Activated naive CD8-positive, alpha-beta T cell (primary cell): ENCODE data around the gene SS18.

Experiments used
- H3K27ac Mint-ChIP-seq: one replicate; pipeline ENCODE4 v1.8.0; 2021; ENCODE audit warnings: mixed read lengths
- H3K27me3 Mint-ChIP-seq: one replicate; pipeline ENCODE4 v1.8.0; 2021; ENCODE audit warnings: mixed read lengths
- H3K36me3 Mint-ChIP-seq: one replicate; pipeline ENCODE4 v1.8.0; 2021; ENCODE audit warnings: mixed read lengths
- H3K4me1 Mint-ChIP-seq: one replicate; pipeline ENCODE4 v1.8.0; 2021; ENCODE audit warnings: low read depth, mixed read lengths
- H3K4me3 Mint-ChIP-seq: one replicate; pipeline ENCODE4 v1.8.0; 2021; ENCODE audit warnings: mild to moderate bottlenecking, mixed read lengths
- H3K9me3 Mint-ChIP-seq: one replicate; pipeline ENCODE4 v1.8.0; 2021; ENCODE audit warnings: low read depth, mixed read lengths

Gene SS18

GRCh38 chr18:26046419-26047077 lies 43.9 kb downstream of the SS18 start:
- no peaks in the 10 kb centered on the region for H3K27me3 Mint-ChIP-seq
- H3K4me3 Mint-ChIP-seq: no peak overlapping the region
- H3K27ac Mint-ChIP-seq: no peak overlapping the region

GRCh38 chr18:26044807-26045206 lies 45.6 kb downstream of the SS18 start:
- no peak overlapping the region for H3K27ac Mint-ChIP-seq

More at GRCh38 chr18:26046419-26047077, 43.9 kb downstream of the SS18 start:
- H3K36me3 Mint-ChIP-seq: peaks cover 16% of the 10 kb centered on the region
- no peaks in the 10 kb centered on the region for H3K9me3 Mint-ChIP-seq
- peaks cover 19% of the 10 kb centered on the region for H3K4me1 Mint-ChIP-seq

GRCh38 chr18:26040051-26040656 lies 50.3 kb downstream of the SS18 start:
- H3K4me1 Mint-ChIP-seq: peaks cover 21% of the 10 kb centered on the region
- no peaks in the 10 kb centered on the region for H3K9me3 Mint-ChIP-seq
- peaks cover 19% of the 10 kb centered on the region for H3K36me3 Mint-ChIP-seq
- H3K27ac Mint-ChIP-seq: no peak overlapping the region
- no peaks in the 10 kb centered on the region for H3K27me3 Mint-ChIP-seq
- no peak overlapping the region for H3K4me3 Mint-ChIP-seq

More at GRCh38 chr18:26044807-26045206, 45.6 kb downstream of the SS18 start:
- Mint-ChIP-seq H3K27me3 (no peaks in the 10 kb centered on the region), H3K9me3 (no peaks in the 10 kb centered on the region), H3K4me1 (peaks cover 24% of the 10 kb centered on the region), H3K36me3 (peaks cover 14% of the 10 kb centered on the region), H3K4me3 (no peak overlapping the region)

GRCh38 chr18:26039203-26039602 lies 51.2 kb downstream of the SS18 start:
- Mint-ChIP-seq H3K4me1 (peaks cover 21% of the 10 kb centered on the region), H3K27ac (no peak overlapping the region), H3K4me3 (no peak overlapping the region), H3K27me3 (no peaks in the 10 kb centered on the region), H3K36me3 (peaks cover 18% of the 10 kb centered on the region), H3K9me3 (no peaks in the 10 kb centered on the region)

GRCh38 chr18:26036635-26037034 lies 53.8 kb downstream of the SS18 start:
- H3K27me3 Mint-ChIP-seq: no peaks in the 10 kb centered on the region
- H3K4me3 Mint-ChIP-seq: no peak overlapping the region
- peaks cover 22% of the 10 kb centered on the region for H3K36me3 Mint-ChIP-seq
- H3K9me3 Mint-ChIP-seq: no peaks in the 10 kb centered on the region
- peaks cover 13% of the 10 kb centered on the region for H3K4me1 Mint-ChIP-seq
- H3K27ac Mint-ChIP-seq: no peak overlapping the region

- H3K27me3 Mint-ChIP-seq: no peaks in the 10 kb centered on the region
- H3K4me3 Mint-ChIP-seq: no peak overlapping the region
- no peaks in the 10 kb centered on the region for H3K9me3 Mint-ChIP-seq
- H3K4me1 Mint-ChIP-seq: peaks cover 7% of the 10 kb centered on the region
- H3K27ac Mint-ChIP-seq: no peak overlapping the region
- H3K36me3 Mint-ChIP-seq: peaks cover 30% of the 10 kb centered on the region
Measured at GRCh38 chr18:26034850-26035497, 55.4 kb downstream of the SS18 start.

GRCh38 chr18:26022585-26022984 lies 67.8 kb downstream of the SS18 start:
- Mint-ChIP-seq H3K4me3 (no peak overlapping the region), H3K36me3 (peaks cover 41% of the 10 kb centered on the region), H3K4me1 (peaks cover 13% of the 10 kb centered on the region), H3K27me3 (no peaks in the 10 kb centered on the region), H3K27ac (no peak overlapping the region), H3K9me3 (no peaks in the 10 kb centered on the region)

GRCh38 chr18:26021061-26021754 lies 69.2 kb downstream of the SS18 start:
- Mint-ChIP-seq H3K36me3 (peaks cover 41% of the 10 kb centered on the region), H3K27me3 (no peaks in the 10 kb centered on the region), H3K4me3 (no peak overlapping the region), H3K27ac (no peak overlapping the region), H3K9me3 (no peaks in the 10 kb centered on the region), H3K4me1 (peaks cover 13% of the 10 kb centered on the region)

GRCh38 chr18:26017929-26018328 lies 72.5 kb downstream of the SS18 start:
- H3K36me3 Mint-ChIP-seq: peaks cover 26% of the 10 kb centered on the region
- no peak overlapping the region for H3K4me3 Mint-ChIP-seq
- H3K9me3 Mint-ChIP-seq: no peaks in the 10 kb centered on the region
- peaks cover 4% of the 10 kb centered on the region for H3K4me1 Mint-ChIP-seq
- H3K27me3 Mint-ChIP-seq: no peaks in the 10 kb centered on the region
- H3K27ac Mint-ChIP-seq: no peak overlapping the region

GRCh38 chr18:26014462-26014861 lies 76.0 kb downstream of the SS18 start:
- H3K27ac Mint-ChIP-seq: no peak overlapping the region

GRCh38 chr18:26008619-26009018 lies 81.8 kb downstream of the SS18 start:
- H3K27me3 Mint-ChIP-seq: no peaks in the 10 kb centered on the region
- H3K27ac Mint-ChIP-seq: no peak overlapping the region
- no peak overlapping the region for H3K4me3 Mint-ChIP-seq
- H3K9me3 Mint-ChIP-seq: peaks cover 3% of the 10 kb centered on the region
- H3K36me3 Mint-ChIP-seq: peaks cover 9% of the 10 kb centered on the region
- H3K4me1 Mint-ChIP-seq: no peaks in the 10 kb centered on the region

More at GRCh38 chr18:26014462-26014861, 76.0 kb downstream of the SS18 start:
- Mint-ChIP-seq H3K4me1 (peaks cover 4% of the 10 kb centered on the region), H3K4me3 (no peak overlapping the region), H3K36me3 (peaks cover 22% of the 10 kb centered on the region), H3K27me3 (no peaks in the 10 kb centered on the region), H3K9me3 (peaks cover 3% of the 10 kb centered on the region)

- Mint-ChIP-seq H3K27me3 (no peaks in the 10 kb centered on the region), H3K4me3 (no peak overlapping the region), H3K27ac (no peak overlapping the region), H3K9me3 (peaks cover 3% of the 10 kb centered on the region), H3K4me1 (no peaks in the 10 kb centered on the region), H3K36me3 (peaks cover 9% of the 10 kb centered on the region)
Measured at GRCh38 chr18:26008096-26008495, 82.3 kb downstream of the SS18 start.

- Mint-ChIP-seq H3K27me3 (no peaks in the 10 kb centered on the region), H3K27ac (no peak overlapping the region), H3K36me3 (peaks cover 3% of the 10 kb centered on the region), H3K9me3 (peaks cover 3% of the 10 kb centered on the region), H3K4me3 (no peak overlapping the region), H3K4me1 (no peaks in the 10 kb centered on the region)
Measured at GRCh38 chr18:26005950-26006349, 84.5 kb downstream of the SS18 start.

- no peaks in the 10 kb centered on the region for H3K27me3 Mint-ChIP-seq
- H3K4me1 Mint-ChIP-seq: no peaks in the 10 kb centered on the region
- H3K27ac Mint-ChIP-seq: no peak overlapping the region
- H3K4me3 Mint-ChIP-seq: no peak overlapping the region
- no peaks in the 10 kb centered on the region for H3K9me3 Mint-ChIP-seq
- H3K36me3 Mint-ChIP-seq: peaks cover 2% of the 10 kb centered on the region
Measured at GRCh38 chr18:26004832-26005231, 85.6 kb downstream of the SS18 start.

- no peak overlapping the region for H3K4me3 Mint-ChIP-seq
- H3K27ac Mint-ChIP-seq: no peak overlapping the region
- H3K4me1 Mint-ChIP-seq: no peaks in the 10 kb centered on the region
- peaks cover 7% of the 10 kb centered on the region for H3K9me3 Mint-ChIP-seq
- no peaks in the 10 kb centered on the region for H3K27me3 Mint-ChIP-seq
- peaks cover 4% of the 10 kb centered on the region for H3K36me3 Mint-ChIP-seq
Measured at GRCh38 chr18:26003817-26004216, 86.6 kb downstream of the SS18 start.
